Brain pericyte (primary cell): ENCODE measurements around the gene SHISAL1.
"Not testable (repeated sequence)": the region's sequence is repeated elsewhere in the genome, so short reads cannot be mapped to it uniquely, and the experiment has no call there.

Experiments used
- DNase-seq: peaks from one replicate; pipeline ENCODE4 v3.0.0-alpha.2; 2012; ENCODE audit warnings: low read depth, low spot score

Gene SHISAL1

DNA sequence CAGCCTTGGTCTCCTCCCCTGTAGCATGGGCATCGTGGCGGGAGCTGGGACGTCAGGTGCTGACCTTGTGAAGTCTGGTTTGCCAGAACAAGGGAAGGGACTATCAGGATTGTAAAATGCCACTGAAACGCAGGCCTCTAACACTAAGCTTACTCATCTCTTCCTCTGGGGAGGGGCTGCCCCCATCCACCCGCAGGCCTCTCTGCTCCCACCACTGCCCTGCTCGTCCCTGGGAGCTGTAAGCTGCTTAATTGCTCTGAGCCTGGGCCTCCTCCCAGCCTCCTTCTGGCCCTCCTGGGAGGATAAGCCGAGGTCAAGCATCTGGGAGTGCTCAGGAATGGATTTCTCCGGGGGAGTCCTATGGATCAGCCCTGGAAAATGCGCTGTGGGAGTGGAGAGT, 8.4 kb downstream of the SHISAL1 start:
- DNase-seq = no peak

GRCh38 chr22:44302363-44302762, 10.4 kb downstream of the SHISAL1 start:
- not testable (repeated sequence) for DNase-seq

DNA sequence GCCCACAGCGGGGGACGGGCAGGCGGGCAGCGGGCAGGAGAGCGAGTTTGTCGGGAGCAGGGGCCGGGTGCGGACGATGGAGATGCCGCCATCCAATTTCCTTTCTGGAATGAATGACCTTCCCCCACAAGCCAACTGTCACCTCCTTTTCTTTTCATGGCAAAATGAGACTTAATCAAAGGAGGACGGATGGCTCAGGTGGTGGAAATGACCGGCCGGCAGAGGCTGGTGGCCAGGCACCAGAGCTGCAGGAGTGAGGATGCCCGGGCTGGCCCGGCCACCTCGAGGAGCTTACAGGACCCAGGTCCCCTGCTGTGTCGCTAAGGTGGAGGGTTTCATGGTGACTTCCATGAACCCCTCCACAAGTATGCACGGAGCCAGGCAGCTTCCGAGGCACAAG, 11.7 kb downstream of the SHISAL1 start:
- no peak for DNase-seq

GRCh38 chr22:44299124-44299523, 13.6 kb downstream of the SHISAL1 start:
- DNase-seq = no peak

- DNase-seq = no peak
These were observed 14.2 kb downstream of the SHISAL1 start for GRCh38 chr22:44298406-44299091.

- no peak for DNase-seq
These were observed 15.2 kb downstream of the SHISAL1 start for GRCh38 chr22:44297470-44298061.

DNA sequence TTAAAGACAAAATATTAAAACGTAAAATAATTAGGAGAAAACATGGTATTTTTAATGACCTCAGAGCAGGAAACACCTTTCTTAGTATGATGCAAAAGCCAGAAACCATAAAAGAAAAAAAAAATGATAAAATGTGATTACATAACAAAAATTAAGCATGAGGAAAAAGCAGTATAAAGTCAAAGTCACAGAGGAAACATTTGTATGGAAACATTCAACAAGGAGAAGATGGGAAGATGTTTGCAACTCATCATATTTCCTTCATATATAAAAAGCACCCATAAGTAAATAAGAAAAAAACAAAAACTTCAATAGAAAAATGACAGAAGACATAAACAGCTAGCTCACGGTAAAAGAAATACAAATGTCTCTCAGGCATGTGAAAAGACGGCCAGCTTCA, 17.3 kb downstream of the SHISAL1 start:
- DNase-seq = no peak

GRCh38 chr22:44293876-44294275, 18.9 kb downstream of the SHISAL1 start:
- DNase-seq = no peak

DNA sequence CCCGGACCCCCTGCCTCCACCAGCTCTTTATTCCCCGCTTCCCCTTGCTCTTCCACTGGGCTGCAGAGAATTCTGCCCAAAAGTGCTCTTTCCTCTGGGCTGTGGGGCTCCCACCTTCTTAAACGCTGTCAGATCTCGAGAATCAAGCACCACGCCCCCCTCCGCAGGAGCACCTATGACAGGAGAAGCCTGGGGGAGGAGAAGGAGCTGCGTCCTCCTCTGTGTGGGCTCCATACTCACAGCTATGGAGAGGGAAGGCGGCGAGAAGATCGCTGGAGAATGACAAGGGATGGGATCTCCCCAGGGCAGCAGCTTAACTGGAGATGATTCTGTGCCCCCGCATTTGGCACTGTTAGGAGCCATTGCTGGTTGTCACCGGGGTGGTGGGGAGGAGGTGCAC, 19.7 kb downstream of the SHISAL1 start:
- DNase-seq = no peak

- no peak for DNase-seq
These were observed 20.2 kb downstream of the SHISAL1 start for GRCh38 chr22:44292521-44292920.

DNA sequence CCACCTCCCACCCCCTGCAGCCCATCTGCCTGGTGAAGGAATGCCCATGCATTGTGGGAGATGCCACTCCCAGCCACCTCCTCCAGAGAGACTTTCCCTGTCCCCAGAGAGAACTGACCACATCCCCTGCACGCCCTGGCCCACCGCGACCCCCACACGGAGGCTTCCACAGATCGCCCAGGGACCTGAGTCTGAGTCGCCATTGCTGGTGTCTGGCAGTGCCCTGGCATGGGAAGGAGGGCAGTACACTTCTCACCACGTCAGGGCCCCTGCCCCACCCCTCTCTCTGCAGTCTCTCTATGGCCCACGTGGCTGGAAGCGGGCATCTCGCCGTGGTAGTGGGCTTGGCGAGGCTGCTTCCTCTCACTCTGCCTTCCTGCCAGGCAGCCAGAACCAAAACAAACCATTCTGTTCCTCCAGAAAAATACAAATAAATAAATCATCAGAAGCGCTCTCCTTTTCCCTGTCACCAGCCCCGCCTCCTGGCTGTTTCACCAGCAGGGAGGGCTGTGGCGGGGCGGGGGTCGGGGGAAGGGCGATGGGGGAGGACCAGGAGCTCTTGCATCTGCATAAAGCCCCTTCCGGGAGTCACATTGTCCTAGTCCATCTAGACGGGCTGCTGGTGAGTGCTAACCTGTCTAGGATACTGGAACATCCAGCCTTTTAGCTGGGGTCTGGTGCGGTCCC, 20.9 kb downstream of the SHISAL1 start:
- no peak for DNase-seq

DNA sequence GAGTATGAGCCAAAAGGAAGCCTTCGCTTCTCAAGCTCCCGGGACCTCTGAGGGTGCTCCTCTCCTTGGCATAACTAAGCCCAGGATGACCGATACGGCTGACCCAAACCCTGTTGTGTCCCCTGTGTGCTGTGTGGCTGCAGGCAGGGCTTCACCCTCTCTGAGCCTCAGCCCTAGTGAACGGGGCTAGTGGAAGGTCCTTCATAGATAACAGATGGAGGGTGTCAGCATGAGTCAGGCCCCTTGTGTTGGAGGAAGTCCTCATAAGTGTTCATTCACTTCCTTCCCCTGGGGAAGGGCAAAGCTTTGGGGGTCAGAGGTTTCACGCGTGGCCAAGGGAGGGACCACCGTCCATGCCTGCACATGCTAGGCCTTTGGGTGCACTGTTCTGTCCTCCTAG, 21.5 kb downstream of the SHISAL1 start:
- DNase-seq = no peak

DNA sequence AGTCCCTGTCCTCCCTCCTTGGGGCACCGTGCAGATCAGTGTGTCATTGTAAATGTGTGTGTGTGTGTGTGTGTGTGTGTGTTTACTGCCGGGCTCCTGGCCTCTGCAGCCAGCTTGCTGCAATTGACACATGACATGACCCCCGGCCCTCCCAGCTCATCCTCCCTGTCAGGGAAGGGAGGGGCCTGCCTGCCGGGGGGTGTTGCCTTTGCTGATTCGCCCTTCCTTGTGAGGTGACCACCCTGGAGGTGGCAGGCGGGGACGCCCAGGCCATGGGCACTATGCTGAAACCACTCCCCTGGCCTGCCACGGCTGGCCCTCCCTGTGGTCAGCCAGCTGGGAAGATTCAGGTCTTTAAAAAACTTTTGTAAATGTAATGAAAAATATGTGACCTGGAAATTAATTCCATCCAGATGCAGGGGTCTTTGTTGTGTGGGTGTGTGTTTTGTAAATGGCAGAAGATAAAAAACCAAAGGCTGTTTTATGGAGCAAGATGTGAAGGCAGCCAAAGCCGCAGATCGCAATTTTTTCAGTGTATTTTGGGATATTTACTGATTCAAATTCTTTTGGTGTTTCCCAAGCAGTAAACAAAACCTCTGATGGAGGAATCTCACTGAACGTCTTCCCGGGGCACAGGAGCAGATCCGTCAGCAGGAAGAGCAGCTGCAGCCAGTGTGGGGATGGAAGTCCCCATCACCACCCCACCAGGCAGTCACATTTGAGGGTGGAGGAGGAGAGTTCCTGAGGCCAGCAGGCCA, 23.2 kb downstream of the SHISAL1 start:
- no peak for DNase-seq

- DNase-seq = no peak
These were observed 23.8 kb downstream of the SHISAL1 start for GRCh38 chr22:44288913-44289312.

DNA sequence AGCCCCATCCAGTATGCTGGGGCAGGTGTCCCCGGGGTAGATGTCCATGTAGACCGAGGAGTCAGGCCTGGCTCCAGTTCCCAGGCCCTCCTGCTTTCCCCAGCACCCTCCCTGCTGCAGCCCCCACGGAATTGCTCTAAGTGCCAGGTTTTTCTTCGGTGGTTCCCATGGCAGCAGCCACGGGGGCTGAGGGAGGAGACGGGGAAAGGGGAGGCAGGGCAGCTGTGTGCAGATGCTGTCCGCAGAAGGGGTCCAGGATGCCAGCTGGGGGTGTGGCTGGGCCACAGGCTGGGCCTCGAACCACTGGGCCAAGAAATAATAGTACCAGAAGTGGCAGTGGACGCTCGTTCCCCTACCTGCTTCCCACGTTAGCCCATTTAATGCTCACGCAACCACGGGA, 25.0 kb downstream of the SHISAL1 start:
- no peak for DNase-seq

GRCh38 chr22:44287121-44287693, 25.5 kb downstream of the SHISAL1 start:
- DNase-seq = no peak

- no peak for DNase-seq
These were observed 26.1 kb downstream of the SHISAL1 start for GRCh38 chr22:44286646-44287045.

GRCh38 chr22:44284711-44285110, 28.0 kb downstream of the SHISAL1 start:
- no peak for DNase-seq

GRCh38 chr22:44281768-44282637, 30.7 kb downstream of the SHISAL1 start:
- DNase-seq = no peak

GRCh38 chr22:44280665-44281188, 32.0 kb downstream of the SHISAL1 start:
- DNase-seq = no peak

DNA sequence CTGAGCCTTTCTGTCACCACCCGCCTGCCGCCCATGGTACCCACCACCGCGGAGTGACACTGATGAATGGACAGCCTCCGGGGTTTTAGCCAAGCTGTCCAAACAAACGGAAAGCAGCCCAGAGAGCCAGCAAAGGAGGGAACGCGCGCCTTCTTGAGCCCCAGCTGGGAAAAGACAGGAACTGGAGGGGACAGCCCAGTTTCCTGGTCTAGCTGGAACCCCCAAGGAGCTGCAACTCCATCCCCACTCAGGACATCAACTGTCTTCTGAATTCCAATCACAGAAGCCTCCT, 33.7 kb downstream of the SHISAL1 start:
- no peak for DNase-seq
